Osteoblast (primary cell): Measurements from ENCODE around the gene LRRC36. TPM values are rescaled to one million over a fixed set of nuclear protein-coding genes. Genes with fewer than 3 reads are reported as not detected.

Experiments
- DNase-seq: peaks from one replicate; pipeline ENCODE4 v3.0.0; 2011; ENCODE audit warnings: low spot score, mixed read lengths; ENCODE audit not compliant: insufficient read length; ENCODE audit errors: missing footprints
- H2AFZ ChIP-seq: 2 replicates; pipeline ENCODE4 v1.6.0; 2011; ENCODE audit warnings: mild to moderate bottlenecking, low read length
- H3K27ac ChIP-seq: 2 replicates; pipeline ENCODE4 v1.5.1; 2011; ENCODE audit warnings: mild to moderate bottlenecking, low read depth, low read length, moderate library complexity
- H3K27me3 ChIP-seq: 2 replicates; pipeline ENCODE4 v1.6.0; 2012; ENCODE audit warnings: mild to moderate bottlenecking, control low read depth, inconsistent platforms, low read length, moderate library complexity; ENCODE audit not compliant: insufficient read depth
- H3K36me3 ChIP-seq: 2 replicates; pipeline ENCODE4 v1.5.1; 2011; ENCODE audit warnings: mild to moderate bottlenecking, low read length, control low read depth, moderate library complexity; ENCODE audit not compliant: insufficient read depth
- H3K4me1 ChIP-seq: 2 replicates; pipeline ENCODE4 v1.5.1; 2011; ENCODE audit warnings: mild to moderate bottlenecking, low read length, control low read depth, moderate library complexity; ENCODE audit not compliant: insufficient read depth
- H3K4me2 ChIP-seq: 2 replicates; pipeline ENCODE4 v1.6.0; 2011; ENCODE audit warnings: mild to moderate bottlenecking, low read length; ENCODE audit not compliant: insufficient read depth
- H3K4me3 ChIP-seq: fragments of 200-600 bp; sonication (generic); 3 replicates; pipeline ENCODE4 v1.5.1; 2012; ENCODE audit warnings: mild to moderate bottlenecking, low read length, inconsistent platforms; ENCODE audit not compliant: insufficient read depth
- H3K79me2 ChIP-seq: 2 replicates; pipeline ENCODE4 v1.6.0; 2012; ENCODE audit warnings: mild to moderate bottlenecking, low read length, control low read depth, inconsistent platforms; ENCODE audit not compliant: insufficient read depth
- H3K9me3 ChIP-seq: 2 replicates; pipeline ENCODE4 v1.5.1; 2011; ENCODE audit warnings: low read depth, low read length, control low read depth
- H4K20me1 ChIP-seq: 2 replicates; pipeline ENCODE4 v1.6.0; 2012; ENCODE audit warnings: mild to moderate bottlenecking, low read length, control low read depth; ENCODE audit not compliant: insufficient read depth
- total RNA-seq: library from RNA; depleted of rRNA; stranded (reverse); fragments of >200 nt; gene quantifications from 2 replicates; pipeline ENCODE4 v1.2.3, GENCODE V29; 2012
- TF ChIP-seq, protein P1 (sequence below): IDR thresholded peaks from 2 replicates; pipeline ENCODE4 v1.5.1; 2011; ENCODE audit warnings: mild to moderate bottlenecking, low read depth, low read length, moderate library complexity; ENCODE audit errors: extremely low read depth

LRRC36 gene
- total RNA-seq, 1 donor, result not detected

- Histone ChIP-seq H3K4me2 (no peak overlapping the region), H4K20me1 (peaks cover 4% of the 10 kb centered on the region), H3K9me3 (no peaks in the 10 kb centered on the region), H3K27me3 (peaks cover 19% of the 10 kb centered on the region), H3K27ac (no peak overlapping the region), H3K36me3 (no peaks in the 10 kb centered on the region), H3K4me3 (no peak overlapping the region), H2AFZ (no peak overlapping the region), H3K4me1 (peaks cover 19% of the 10 kb centered on the region), H3K79me2 (no peaks in the 10 kb centered on the region)
- peak; percentile 94 for DNase-seq
- TF ChIP-seq, protein P1, sequence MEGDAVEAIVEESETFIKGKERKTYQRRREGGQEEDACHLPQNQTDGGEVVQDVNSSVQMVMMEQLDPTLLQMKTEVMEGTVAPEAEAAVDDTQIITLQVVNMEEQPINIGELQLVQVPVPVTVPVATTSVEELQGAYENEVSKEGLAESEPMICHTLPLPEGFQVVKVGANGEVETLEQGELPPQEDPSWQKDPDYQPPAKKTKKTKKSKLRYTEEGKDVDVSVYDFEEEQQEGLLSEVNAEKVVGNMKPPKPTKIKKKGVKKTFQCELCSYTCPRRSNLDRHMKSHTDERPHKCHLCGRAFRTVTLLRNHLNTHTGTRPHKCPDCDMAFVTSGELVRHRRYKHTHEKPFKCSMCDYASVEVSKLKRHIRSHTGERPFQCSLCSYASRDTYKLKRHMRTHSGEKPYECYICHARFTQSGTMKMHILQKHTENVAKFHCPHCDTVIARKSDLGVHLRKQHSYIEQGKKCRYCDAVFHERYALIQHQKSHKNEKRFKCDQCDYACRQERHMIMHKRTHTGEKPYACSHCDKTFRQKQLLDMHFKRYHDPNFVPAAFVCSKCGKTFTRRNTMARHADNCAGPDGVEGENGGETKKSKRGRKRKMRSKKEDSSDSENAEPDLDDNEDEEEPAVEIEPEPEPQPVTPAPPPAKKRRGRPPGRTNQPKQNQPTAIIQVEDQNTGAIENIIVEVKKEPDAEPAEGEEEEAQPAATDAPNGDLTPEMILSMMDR, result no peak
Observed at GRCh38 chr16:67395458-67396158, 69.0 kb downstream of the LRRC36 start.

- Histone ChIP-seq H3K36me3 (no peaks in the 10 kb centered on the region), H3K27ac (no peak overlapping the region), H3K79me2 (no peaks in the 10 kb centered on the region), H3K4me3 (no peak overlapping the region), H3K9me3 (no peaks in the 10 kb centered on the region), H3K4me2 (no peak overlapping the region), H3K4me1 (peaks cover 19% of the 10 kb centered on the region), H3K27me3 (peaks cover 19% of the 10 kb centered on the region), H2AFZ (no peak overlapping the region), H4K20me1 (peaks cover 4% of the 10 kb centered on the region)
- DNase-seq, result peak; percentile 97
- TF ChIP-seq, protein P1, result no peak
Observed at GRCh38 chr16:67396159-67397035, 69.8 kb downstream of the LRRC36 start.

- no peak overlapping the region for H2AFZ ChIP-seq
- H3K4me3 ChIP-seq, result no peak overlapping the region
- no peaks in the 10 kb centered on the region for H3K79me2 ChIP-seq
- H3K27me3 ChIP-seq, result peaks cover 19% of the 10 kb centered on the region
- H4K20me1 ChIP-seq, result peaks cover 4% of the 10 kb centered on the region
- TF ChIP-seq, protein P1, result no peak
- H3K4me2 ChIP-seq, result no peak overlapping the region
- peak; percentile 83 for DNase-seq
- no peaks in the 10 kb centered on the region for H3K9me3 ChIP-seq
- no peak overlapping the region for H3K27ac ChIP-seq
- no peaks in the 10 kb centered on the region for H3K36me3 ChIP-seq
- peaks cover 19% of the 10 kb centered on the region for H3K4me1 ChIP-seq
Observed at GRCh38 chr16:67397036-67397801, 70.6 kb downstream of the LRRC36 start.
